NCI-H460 (cell line): ENCODE data around the gene LMX1B. TPM values are rescaled to one million over a fixed set of nuclear protein-coding genes. Genes with fewer than 3 reads are reported as not detected.

Source experiments
- DNase-seq: peaks from one replicate; pipeline ENCODE4 v3.0.0-alpha.2; 2016; ENCODE audit warnings: low read depth; ENCODE audit errors: extremely low read depth
- total RNA-seq: library from RNA; depleted of rRNA; stranded (reverse); fragments of >200 nt; shearing (Covaris generic); gene quantifications from 2 replicates; pipeline ENCODE4 v1.2.3, GENCODE V29; 2014

Gene LMX1B
- total RNA-seq, 1 experiment from 2014 or later = 1.9 TPM

DNA sequence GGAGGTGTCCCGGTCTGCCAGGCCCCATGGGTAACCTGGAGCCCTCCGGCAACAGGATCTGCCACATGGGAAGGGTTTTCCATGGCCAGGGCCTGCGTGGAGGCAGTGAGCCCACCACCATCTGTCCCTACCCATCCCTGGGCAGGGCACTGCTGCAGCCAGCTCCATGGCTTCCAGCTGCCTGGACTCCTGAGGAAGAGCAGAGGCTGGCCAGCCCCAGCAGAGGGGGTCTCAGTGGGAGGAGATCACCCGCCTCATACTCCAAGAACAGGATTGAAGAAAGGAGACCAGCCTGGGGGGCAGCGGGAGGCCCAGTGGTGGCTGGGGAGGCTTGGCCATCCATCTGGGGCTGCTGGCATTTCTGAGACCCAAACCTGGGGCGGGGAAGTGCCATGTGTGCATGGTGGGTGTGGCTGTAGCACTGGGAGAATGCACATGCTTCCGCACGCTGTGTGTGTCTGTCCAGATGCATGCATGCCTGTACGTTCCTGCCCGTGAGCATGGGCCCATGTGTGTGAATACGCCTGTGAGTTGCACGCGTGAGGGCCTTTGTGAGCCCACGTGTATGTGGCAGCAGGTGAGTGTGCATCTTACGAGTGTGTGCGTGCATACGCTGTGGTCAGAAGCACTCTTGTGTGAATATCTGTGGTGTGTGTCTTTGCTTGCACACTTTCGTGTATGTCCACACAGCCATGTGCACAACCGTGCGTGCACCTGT, 78.5 kb downstream of the LMX1B start:
- no peak for DNase-seq

- no peak for DNase-seq
Observed at GRCh38 chr9:126692759-126693427, 79.2 kb downstream of the LMX1B start.

GRCh38 chr9:126693428-126693944, 79.8 kb downstream of the LMX1B start:
- DNase-seq = no peak

- no peak for DNase-seq
Observed at GRCh38 chr9:126694206-126695081, 80.7 kb downstream of the LMX1B start.

DNA sequence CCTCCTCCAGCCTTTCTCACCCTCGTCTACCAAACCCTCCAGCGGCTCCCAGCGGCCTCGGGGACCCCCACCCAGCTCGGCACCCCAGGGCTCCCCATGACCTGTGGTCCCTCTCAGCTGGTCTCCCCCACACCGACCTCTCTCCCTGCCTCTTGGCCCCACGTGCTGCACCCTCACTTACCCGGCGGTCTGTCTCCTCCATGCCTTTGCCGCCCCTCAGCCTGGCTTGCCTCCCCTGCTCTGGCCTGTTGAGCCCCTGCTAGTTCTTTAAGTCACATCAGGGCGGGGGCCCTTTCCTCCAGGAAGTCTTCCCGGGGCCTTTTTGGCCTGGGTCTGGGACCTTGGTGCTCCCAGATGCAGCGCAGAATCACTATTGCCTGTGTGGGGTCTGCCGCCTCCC, 81.5 kb downstream of the LMX1B start:
- no peak for DNase-seq

DNA sequence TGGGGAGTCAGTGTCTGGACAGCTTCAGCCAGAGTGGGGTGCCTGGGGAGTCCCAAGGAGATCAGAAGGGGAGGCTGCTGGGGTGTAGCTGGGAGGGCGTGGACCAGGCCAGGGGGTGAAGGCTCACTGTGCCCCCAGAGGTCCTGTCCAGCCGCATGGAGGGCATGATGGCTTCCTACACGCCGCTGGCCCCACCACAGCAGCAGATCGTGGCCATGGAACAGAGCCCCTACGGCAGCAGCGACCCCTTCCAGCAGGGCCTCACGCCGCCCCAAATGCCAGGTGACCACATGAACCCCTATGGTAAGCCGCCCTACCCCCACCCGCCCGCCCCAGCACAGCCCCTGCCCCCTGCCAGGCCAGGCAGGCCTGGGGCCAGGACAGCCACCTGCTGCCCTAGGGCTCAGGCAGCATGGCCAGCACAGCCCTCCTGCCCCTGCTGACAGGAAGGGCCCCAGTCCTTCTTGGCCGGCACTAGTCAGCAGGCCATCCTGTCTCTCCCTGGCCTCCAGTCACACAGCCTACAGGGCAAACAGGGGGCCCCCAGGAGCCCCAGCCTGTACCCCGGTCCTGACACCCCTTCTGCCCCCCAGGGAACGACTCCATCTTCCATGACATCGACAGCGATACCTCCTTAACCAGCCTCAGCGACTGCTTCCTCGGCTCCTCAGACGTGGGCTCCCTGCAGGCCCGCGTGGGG, 82.1 kb downstream of the LMX1B start:
- DNase-seq = no peak

- DNase-seq = no peak
Observed at GRCh38 chr9:126696401-126697145, 82.8 kb downstream of the LMX1B start.

DNA sequence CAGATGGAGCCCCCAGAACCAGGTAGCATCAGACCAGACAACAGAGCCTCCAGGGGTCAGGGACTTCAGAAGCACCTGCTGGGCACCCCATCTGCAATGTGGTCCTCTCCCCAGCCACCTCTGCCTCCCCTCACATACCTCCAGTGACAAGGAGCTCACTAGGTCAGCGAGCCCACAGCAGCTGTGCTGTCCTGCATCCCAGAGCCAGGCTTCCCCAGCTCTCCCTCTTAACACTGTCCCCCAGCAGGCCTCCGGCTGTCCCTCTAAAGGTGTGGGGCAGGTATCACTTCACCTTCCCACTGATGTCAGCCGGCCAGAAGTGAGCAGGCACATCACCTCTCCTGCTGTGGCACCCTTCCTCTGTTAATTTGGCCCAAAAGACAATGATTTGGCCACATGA, 83.6 kb downstream of the LMX1B start:
- no peak for DNase-seq

GRCh38 chr9:126698251-126698650, 84.5 kb downstream of the LMX1B start:
- DNase-seq = no peak

DNA sequence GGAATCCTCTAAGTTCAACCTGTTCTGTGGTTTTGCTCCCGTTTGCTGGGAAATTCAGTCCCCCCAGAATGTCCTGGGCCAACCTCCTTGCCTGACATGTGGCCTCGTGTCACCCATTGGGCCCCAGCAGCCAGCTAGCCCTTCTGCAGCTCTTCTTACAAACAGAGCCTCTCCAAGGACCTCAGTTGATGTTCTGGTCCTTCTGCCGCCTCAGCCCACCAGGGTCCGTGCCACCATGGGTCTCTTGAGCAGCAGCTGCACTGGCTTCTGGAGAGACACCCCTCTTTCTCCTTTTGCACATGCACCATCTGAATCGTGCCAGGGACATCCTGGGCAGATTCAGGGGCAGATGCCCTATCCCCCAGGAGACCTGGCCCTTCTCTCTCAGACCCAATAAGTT, 85.0 kb downstream of the LMX1B start:
- no peak for DNase-seq

- DNase-seq = no peak
Observed at GRCh38 chr9:126699401-126699881, 85.7 kb downstream of the LMX1B start.

DNA sequence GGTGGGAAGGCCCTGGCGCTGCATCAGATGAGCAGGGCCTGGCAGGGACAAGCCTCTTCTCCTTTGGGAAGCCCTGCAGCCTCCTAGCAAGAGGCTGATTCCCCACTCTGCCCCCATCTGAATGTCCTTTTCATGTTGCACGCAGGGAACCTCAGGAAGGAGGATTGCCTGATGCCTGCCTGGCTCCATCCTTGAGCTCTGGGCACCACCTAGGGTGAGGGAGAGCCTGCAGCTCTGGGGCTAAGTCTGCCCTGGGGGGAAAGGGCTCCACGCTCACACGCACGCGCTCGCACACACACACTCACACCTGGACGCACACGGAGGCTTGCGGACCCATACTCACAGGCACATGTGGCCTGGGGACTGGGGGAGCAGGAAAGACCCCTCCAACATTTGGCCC, 86.6 kb downstream of the LMX1B start:
- no peak for DNase-seq

GRCh38 chr9:126700903-126701812, 87.4 kb downstream of the LMX1B start:
- no peak for DNase-seq

- no peak for DNase-seq
Observed at GRCh38 chr9:126701813-126702140, 88.0 kb downstream of the LMX1B start.

DNA sequence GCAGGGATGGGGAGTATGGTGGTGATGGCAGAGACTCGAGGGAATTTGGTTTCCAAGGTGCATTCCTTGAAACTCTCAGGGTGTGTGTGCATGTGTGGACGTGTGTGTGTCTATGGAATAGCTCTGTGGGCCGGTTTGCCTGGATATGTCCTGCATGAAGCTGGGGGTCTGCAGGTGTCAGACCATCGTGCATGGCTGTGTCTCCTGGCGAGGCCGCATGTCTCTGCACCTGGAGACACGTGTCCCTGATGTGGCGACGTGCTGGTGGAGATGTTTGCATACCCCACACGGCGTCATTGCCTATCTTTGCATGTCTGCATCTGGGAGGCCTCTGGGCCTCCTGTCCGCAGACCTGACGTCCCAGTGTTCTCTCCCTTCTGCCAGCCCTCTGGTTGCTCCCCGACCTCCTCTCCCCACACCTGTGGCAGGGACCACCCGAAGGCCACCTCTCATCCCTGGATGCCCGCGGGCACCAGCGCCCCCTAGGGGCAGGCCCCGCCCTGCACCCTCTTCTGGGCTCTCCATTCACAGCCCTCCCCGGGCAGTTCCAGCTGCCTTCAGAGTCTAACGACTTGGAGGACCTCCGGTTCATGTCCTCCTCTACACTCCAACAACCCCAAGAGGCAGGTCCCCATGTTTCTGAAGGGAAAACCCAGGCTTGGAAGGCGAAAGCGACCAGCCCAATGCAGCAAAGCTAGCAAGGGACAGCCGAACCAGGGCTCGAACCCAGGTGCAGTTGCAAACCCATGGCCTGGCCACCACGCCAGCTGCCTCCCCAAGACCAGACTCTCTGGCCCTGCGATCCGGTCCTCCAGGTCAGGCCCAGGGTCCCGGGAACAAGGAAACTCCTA, 88.6 kb downstream of the LMX1B start:
- DNase-seq = no peak

GRCh38 chr9:126703002-126703865, 89.5 kb downstream of the LMX1B start:
- no peak for DNase-seq

- DNase-seq = no peak
Observed at GRCh38 chr9:126703866-126704156, 90.1 kb downstream of the LMX1B start.
